GM10248 (cell line): ENCODE measurements around the gene DVL2.
A peak's percentile ranks its signal among the peaks of the same experiment; 100 is the strongest.

Experiments
- CTCF ChIA-PET: fragments of 300-600 bp; sonication (Branson Sonifier 250); formaldehyde crosslinking; extraction: SDS; loops from one replicate; lab custom pipeline; 2021; ENCODE audit warnings: antibody characterized with exemption; lab: Yijun Ruan, JAX
- POLR2A ChIA-PET: fragments of 350-650 bp; sonication (Branson Sonifier 250); formaldehyde crosslinking; extraction: SDS; loops from one replicate; lab custom pipeline; 2020; ENCODE audit warnings: antibody characterized with exemption; lab: Yijun Ruan, JAX
- DNase-seq: peaks from one replicate; pipeline ENCODE4 v3.0.0; 2012; ENCODE audit errors: extremely low spot score
- CTCF ChIP-seq: IDR thresholded peaks from 2 replicates; pipeline ENCODE4 v1.5.1; 2012; ENCODE audit warnings: mild to moderate bottlenecking, low read depth; ENCODE audit errors: extremely low read depth, missing control alignments, control extremely low read depth

The DVL2 gene

GRCh38 chr17:7256766-7257456 is 22.6 kb upstream of the DVL2 start:
- POLR2A ChIA-PET: no interaction called here
- CTCF ChIA-PET: interaction anchor here (0.9 to 1.7 kb wide), 6 partner anchors 9 to 304 kb away, joined by 3 to 8 read pairs (median 4); partner anchors contain the start of gene SLC2A4
- TF ChIP-seq CTCF: no peak
- no peak for DNase-seq

GRCh38 chr17:7254511-7254910 is 20.2 kb upstream of the DVL2 start:
- DNase-seq: no peak
- CTCF ChIA-PET: interaction anchor here (1.1 kb wide), 1 partner anchor 42 kb away, joined by 4 read pairs; no protein-coding TSS in a partner anchor
- TF ChIP-seq CTCF: no peak
- POLR2A ChIA-PET: no interaction called here

GRCh38 chr17:7253082-7253481 is 18.8 kb upstream of the DVL2 start:
- ChIA-PET POLR2A (no interaction called here), CTCF (no interaction called here)
- no peak for DNase-seq
- no peak for TF ChIP-seq CTCF

- POLR2A ChIA-PET: interaction anchor here (2.5 kb wide), 1 partner anchor 10 kb away, joined by 11 read pairs; the partner anchor contains the start of gene GABARAP
- CTCF ChIA-PET: no interaction called here
- peak; percentile 93 for DNase-seq
- peak; percentile 44 for TF ChIP-seq CTCF
Measured at GRCh38 chr17:7252176-7253043, 18.1 kb upstream of the DVL2 start, which contains the start of gene ELP5. TSS of gene ELP5 (plus strand) at chr17:7252215. CDS start at chr17:7252551, 336 bp downstream.

- CTCF ChIA-PET: interaction anchor here (0.7 to 2.2 kb wide), 4 partner anchors 9 to 44 kb away, joined by 3 to 8 read pairs (median 4); partner anchors contain the start of gene GABARAP
- no peak for TF ChIP-seq CTCF
- peak; percentile 98 for DNase-seq
- POLR2A ChIA-PET: interaction anchor here (2.5 kb wide), 1 partner anchor 9 kb away, joined by 11 read pairs; the partner anchor contains the start of gene GABARAP
Measured at GRCh38 chr17:7251661-7252175, 17.4 kb upstream of the DVL2 start, which contains the start of gene CTDNEP1. TSS of gene CTDNEP1 (minus strand) at chr17:7251734. CDS start at chr17:7251296, 438 bp downstream.
